OCI-LY3 (cell line): ENCODE data around the gene NBEA.

ENCODE experiments used
- EZH2phosphoT487 ChIP-seq: fragments of 200-600 bp; shearing (Covaris generic); IDR thresholded peaks from 2 replicates; pipeline ENCODE4 v1.6.1; 2018; ENCODE audit warnings: antibody characterized with exemption, mixed run types, low read depth
- TF ChIP-seq, protein P1 (sequence below): fragments of 200-600, 300-600 bp; sonication (generic); IDR thresholded peaks from 2 replicates; pipeline ENCODE4 v1.5.1; 2014; ENCODE audit warnings: antibody characterized with exemption, low read length, low read depth

DNA sequence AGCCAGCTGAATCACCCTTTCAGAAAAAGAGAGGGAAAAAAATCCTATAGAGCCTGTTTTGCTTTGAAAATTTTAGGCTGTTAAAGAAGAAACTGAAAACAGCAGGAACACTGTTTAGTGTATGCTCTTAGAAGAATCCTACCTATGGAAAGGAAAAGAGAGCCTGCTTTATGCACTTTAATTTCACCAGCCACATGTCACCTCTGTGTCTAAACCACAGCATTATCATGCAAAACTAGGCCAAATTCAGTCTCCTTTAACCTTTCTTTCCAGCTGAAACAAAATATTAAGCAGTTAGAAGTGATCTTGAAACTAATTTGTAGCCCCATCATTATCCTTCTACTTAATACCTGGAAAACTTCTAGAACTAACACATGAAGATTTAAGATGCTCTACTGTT, 631.6 kb downstream of the NBEA start:
- TF ChIP-seq, protein P1, sequence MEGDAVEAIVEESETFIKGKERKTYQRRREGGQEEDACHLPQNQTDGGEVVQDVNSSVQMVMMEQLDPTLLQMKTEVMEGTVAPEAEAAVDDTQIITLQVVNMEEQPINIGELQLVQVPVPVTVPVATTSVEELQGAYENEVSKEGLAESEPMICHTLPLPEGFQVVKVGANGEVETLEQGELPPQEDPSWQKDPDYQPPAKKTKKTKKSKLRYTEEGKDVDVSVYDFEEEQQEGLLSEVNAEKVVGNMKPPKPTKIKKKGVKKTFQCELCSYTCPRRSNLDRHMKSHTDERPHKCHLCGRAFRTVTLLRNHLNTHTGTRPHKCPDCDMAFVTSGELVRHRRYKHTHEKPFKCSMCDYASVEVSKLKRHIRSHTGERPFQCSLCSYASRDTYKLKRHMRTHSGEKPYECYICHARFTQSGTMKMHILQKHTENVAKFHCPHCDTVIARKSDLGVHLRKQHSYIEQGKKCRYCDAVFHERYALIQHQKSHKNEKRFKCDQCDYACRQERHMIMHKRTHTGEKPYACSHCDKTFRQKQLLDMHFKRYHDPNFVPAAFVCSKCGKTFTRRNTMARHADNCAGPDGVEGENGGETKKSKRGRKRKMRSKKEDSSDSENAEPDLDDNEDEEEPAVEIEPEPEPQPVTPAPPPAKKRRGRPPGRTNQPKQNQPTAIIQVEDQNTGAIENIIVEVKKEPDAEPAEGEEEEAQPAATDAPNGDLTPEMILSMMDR: no peak
- TF ChIP-seq EZH2phosphoT487: no peak
